ENCODE data around the gene JAKMIP1.

DNA sequence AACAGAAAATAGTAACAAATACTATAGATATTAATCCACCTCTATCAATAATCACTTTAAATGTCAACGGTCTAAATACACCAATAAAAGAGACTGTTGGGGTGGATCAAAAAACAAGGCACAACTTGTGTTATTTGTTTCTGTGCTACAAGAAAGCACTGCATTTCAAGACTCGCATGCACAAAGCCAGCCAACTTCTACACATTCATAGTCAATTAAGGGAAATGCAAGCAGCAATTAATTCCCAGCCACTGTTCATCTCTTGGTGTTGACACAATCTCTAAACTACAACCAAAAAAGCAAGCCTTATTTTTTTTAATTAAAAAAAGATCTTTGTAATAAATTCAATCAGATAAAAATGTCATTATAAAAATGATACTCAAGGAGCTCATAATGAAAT is 67.6 kb downstream of the JAKMIP1 start:
- TF ChIP-seq, protein P1, sequence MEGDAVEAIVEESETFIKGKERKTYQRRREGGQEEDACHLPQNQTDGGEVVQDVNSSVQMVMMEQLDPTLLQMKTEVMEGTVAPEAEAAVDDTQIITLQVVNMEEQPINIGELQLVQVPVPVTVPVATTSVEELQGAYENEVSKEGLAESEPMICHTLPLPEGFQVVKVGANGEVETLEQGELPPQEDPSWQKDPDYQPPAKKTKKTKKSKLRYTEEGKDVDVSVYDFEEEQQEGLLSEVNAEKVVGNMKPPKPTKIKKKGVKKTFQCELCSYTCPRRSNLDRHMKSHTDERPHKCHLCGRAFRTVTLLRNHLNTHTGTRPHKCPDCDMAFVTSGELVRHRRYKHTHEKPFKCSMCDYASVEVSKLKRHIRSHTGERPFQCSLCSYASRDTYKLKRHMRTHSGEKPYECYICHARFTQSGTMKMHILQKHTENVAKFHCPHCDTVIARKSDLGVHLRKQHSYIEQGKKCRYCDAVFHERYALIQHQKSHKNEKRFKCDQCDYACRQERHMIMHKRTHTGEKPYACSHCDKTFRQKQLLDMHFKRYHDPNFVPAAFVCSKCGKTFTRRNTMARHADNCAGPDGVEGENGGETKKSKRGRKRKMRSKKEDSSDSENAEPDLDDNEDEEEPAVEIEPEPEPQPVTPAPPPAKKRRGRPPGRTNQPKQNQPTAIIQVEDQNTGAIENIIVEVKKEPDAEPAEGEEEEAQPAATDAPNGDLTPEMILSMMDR (conservative IDR thresholded peaks at IDR 0.05) = no peak
- no peak for TF ChIP-seq EZH2 (IDR thresholded peaks at IDR 0.05; ENCODE audit: low read depth)

Data from PC-9 (cell line).